GM20000 (cell line): ENCODE results near the gene YBX2.

Experiments
- DNase-seq: peaks from one replicate; pipeline ENCODE4 v3.0.0; 2012; ENCODE audit warnings: low spot score
- CTCF ChIP-seq: IDR thresholded peaks from 2 replicates; pipeline ENCODE4 v1.5.1; 2012; ENCODE audit warnings: mild to moderate bottlenecking, control low read depth; ENCODE audit errors: extremely low read depth, missing control alignments

The YBX2 gene

GRCh38 chr17:7260151-7260550 is 34.3 kb downstream of the YBX2 start:
- no peak for DNase-seq

GRCh38 chr17:7259555-7259889 is 34.9 kb downstream of the YBX2 start:
- no peak for DNase-seq
- no peak for TF ChIP-seq CTCF

More at GRCh38 chr17:7260151-7260550, 34.3 kb downstream of the YBX2 start:
- no peak for TF ChIP-seq CTCF

- no peak for TF ChIP-seq CTCF
- no peak for DNase-seq
Observed at GRCh38 chr17:7258731-7259554, 35.5 kb downstream of the YBX2 start.

GRCh38 chr17:7256766-7257456 is 37.5 kb downstream of the YBX2 start:
- no peak for DNase-seq
- no peak for TF ChIP-seq CTCF

- TF ChIP-seq CTCF: no peak
Observed at GRCh38 chr17:7254511-7254910, 39.9 kb downstream of the YBX2 start.

GRCh38 chr17:7253082-7253481 is 41.4 kb downstream of the YBX2 start:
- no peak for TF ChIP-seq CTCF
- DNase-seq: no peak

More at GRCh38 chr17:7254511-7254910, 39.9 kb downstream of the YBX2 start:
- no peak for DNase-seq
